Cardiac fibroblast (primary cell): Measurements from ENCODE around the gene GP1BA.

Experiments used
- DNase-seq, 2 donors: peaks; one replicate each; pipeline versions ENCODE4 v3.0.0 to v3.0.0-alpha.2; 2010; ENCODE audit warnings: low read depth in 2 of 2
- H3K4me3 ChIP-seq, 2 donors: replicated peaks in 1 of 2; 1 replicate in 1 of 2; 2 replicates in 1 of 2; pipeline ENCODE4 v1.5.1; 2011; ENCODE audit warnings: low read depth in 2 of 2, low read length in 2 of 2, mild to moderate bottlenecking in 2 of 2, moderate library complexity in 1 of 2
- TF ChIP-seq, protein P1 (sequence below): IDR thresholded peaks from one replicate; pipeline ENCODE4 v1.5.1; 2011; ENCODE audit warnings: low read depth, mild to moderate bottlenecking, low read length, inconsistent platforms

Gene GP1BA

DNA sequence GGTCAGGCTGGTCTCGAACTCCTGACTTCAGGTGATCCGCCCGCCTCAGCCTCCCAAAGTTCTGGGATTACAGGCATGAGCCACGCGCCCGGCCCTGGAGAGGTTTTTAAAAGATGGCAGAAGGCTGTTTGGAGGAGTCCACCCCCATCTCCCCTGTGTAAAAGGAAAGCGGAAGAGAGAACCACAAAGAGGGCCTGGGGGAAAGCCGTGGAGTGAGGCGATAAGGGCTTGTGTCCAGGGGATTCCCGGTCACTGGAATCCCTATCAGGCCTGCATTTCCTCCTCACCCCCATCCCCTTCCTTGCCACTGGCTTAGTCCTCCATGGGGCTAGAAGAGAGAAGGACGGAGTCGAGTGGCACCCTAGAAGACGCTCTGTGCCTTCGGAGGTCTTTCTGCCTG is at the start of gene GP1BA:
GP1BA (plus strand) TSS at position 315 of the 400 bp plus-strand sequence. CDS start 328 bp downstream, outside the sequence.
- TF ChIP-seq, protein P1, sequence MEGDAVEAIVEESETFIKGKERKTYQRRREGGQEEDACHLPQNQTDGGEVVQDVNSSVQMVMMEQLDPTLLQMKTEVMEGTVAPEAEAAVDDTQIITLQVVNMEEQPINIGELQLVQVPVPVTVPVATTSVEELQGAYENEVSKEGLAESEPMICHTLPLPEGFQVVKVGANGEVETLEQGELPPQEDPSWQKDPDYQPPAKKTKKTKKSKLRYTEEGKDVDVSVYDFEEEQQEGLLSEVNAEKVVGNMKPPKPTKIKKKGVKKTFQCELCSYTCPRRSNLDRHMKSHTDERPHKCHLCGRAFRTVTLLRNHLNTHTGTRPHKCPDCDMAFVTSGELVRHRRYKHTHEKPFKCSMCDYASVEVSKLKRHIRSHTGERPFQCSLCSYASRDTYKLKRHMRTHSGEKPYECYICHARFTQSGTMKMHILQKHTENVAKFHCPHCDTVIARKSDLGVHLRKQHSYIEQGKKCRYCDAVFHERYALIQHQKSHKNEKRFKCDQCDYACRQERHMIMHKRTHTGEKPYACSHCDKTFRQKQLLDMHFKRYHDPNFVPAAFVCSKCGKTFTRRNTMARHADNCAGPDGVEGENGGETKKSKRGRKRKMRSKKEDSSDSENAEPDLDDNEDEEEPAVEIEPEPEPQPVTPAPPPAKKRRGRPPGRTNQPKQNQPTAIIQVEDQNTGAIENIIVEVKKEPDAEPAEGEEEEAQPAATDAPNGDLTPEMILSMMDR = no peak
- DNase-seq = no peak
- H3K4me3 ChIP-seq = no peak within 1 kb of the TSS

DNA sequence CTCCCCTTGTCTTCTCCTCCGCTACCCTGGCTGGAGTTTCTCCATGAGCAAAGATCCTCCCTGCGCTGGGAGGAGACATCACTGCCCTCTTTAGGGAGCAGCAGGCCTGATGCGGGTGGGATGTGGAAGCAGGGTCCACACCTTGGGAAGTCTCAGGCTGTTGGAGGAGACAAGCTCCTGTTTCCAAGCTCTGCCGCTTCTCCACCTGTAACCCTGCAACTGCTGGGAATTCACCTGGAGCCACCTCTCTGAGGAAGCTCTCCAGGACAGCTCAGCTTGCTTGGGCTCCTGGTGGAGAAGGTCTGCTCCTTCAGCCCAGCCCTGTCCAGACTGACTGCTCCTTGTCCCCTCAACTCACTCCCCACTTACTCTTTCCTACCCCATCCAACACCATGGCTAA is 47.6 kb upstream of the GP1BA start:
- DNase-seq = no peak
- no peak overlapping the region for H3K4me3 ChIP-seq
- TF ChIP-seq, protein P1 = no peak

DNA sequence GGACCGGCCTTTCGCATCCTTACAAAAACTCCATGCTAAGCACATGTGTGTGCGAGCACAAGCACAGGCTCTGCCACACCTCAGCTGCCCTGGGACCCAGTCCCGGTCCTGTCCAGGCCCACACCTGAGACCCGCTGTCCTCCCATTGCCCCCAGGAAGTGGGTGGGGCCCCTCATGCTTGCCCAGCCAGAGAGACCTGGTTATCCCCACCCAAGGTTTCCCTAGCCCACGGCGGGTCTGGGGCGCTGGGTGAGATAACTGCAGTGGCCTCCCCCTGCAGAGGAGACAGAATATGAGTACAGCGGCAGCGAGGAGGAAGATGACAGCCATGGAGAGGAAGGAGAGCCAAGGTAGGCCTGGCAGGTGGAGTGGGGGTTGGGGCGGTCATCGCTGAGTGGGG is 45.2 kb upstream of the GP1BA start:
- DNase-seq = no peak
- TF ChIP-seq, protein P1 = no peak
- H3K4me3 ChIP-seq = no peak overlapping the region

DNA sequence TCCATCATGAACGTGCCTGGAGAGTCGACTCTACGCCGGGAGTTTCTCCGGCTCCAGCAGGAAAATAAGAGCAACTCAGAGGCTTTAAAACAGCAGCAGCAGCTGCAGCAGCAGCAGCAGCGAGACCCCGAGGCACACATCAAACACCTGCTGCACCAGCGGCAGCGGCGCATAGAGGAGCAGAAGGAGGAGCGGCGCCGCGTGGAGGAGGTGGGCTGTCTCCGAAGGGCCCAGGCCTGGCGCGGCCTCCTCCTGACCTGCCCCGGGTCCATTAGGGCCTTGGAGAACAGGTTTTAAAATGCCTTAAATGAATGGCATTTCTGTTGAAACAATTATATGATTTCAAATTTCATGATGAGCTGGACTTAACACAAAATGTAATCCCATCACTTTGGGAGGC is 44.5 kb upstream of the GP1BA start:
- no peak for DNase-seq
- TF ChIP-seq, protein P1 = no peak
- H3K4me3 ChIP-seq = no peak overlapping the region

DNA sequence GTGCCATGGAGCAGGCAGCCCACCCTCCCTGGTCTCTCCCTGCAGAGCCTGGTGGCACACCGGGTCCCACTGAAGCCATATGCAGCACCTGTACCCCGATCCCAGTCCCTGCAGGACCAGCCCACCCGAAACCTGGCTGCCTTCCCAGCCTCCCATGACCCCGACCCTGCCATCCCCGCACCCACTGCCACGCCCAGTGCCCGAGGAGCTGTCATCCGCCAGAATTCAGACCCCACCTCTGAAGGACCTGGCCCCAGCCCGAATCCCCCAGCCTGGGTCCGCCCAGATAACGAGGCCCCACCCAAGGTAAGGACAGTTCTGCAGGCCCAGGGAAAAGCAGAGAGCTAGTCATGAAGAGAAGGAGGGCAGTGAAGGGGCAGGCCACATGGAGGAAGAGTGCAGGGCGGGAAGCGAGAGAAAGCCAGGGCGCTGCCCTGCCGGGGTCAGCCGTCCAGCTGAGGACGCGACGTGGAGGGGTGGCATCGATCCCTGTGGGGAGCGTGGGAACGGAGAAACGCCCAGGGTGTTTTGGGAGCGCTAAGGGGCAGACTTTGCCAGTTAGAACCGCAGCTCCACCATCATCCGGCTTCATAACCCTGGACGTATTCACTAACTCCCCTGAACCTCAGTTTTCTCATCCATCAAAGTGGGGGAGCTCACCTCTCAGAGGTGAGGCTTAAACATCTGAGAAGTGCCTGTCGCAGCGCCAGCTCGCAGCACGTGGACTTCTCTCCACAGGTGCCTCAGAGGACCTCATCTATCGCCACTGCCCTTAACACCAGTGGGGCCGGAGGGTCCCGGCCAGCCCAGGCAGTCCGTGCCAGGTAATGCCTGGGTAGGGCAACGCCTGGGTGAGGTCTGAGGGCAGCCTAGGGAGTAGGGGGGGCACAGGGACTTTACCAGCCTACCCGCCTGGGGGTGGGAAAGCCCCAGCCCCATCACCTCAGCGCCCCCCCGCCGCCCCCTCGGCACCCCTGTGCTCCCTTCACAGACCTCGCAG is 40.4 kb upstream of the GP1BA start:
- DNase-seq = no peak
- TF ChIP-seq, protein P1 = no peak
- H3K4me3 ChIP-seq = no peak overlapping the region

DNA sequence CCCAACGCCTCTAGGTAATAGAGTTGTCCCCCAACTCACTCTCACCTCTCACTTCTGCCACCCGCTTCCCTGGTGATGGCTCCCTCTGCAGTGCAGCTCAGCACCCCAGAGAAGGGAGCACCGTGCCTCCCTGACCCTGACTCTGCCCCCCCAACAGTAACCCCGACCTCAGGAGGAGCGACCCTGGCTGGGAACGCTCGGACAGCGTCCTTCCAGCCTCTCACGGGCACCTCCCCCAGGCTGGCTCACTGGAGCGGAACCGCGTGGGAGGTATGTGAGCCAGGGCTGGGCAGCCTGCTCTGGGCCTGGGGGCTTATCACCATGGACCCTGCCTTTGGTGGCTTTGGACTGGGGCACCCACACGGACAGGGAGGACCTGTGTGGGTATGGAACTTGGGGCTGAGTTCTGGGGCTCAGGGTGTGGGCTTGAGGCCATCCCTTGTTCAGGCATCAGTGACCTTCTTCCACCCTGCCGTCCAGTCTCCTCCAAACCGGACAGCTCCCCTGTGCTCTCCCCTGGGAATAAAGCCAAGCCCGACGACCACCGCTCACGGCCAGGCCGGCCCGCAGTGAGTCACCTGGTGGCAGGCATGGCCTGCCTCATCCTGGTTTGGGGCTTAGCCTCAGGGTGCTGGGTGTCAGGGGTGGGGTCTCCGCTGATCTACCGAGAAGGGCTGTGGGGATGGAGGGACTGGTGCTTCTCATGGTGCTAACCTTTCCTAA is 39.4 kb upstream of the GP1BA start:
- TF ChIP-seq, protein P1 = no peak
- H3K4me3 ChIP-seq = no peak overlapping the region
- DNase-seq = no peak
